Measurements from ENCODE around the gene PTOV1. TPM values are rescaled to one million over a fixed set of nuclear protein-coding genes. Genes with fewer than 3 reads are reported as not detected.

PTOV1 gene
- total and polyA plus RNA-seq, 3 donors from 2014 or later = 235 to 260 (median 257) TPM

GRCh38 chr19:49824662-49825061 lies 26.3 kb upstream of the PTOV1 start:
- no peaks in the 10 kb centered on the region for H3K9me3 ChIP-seq
- intact Hi-C loops (cut with DNase I; ENCODE audit: low total_unique reads) = no loop called here
- H3K36me3 ChIP-seq (ENCODE audit: low read depth, missing control alignments) = no peaks in the 10 kb centered on the region
- peaks cover 25% of the 10 kb centered on the region for H3K4me1 ChIP-seq
- TF ChIP-seq CTCF (IDR thresholded peaks at IDR 0.05) = no peak
- no peak for TF ChIP-seq POLR2A (IDR thresholded peaks at IDR 0.05)
- no peaks in the 10 kb centered on the region for H3K27me3 ChIP-seq
- WGBS, 2 donors = 76 to 79% methylated on average over 6 of the region's 6 CpGs
- DNase-seq = no peak
- no peak overlapping the region for H3K4me3 ChIP-seq
- no peak overlapping the region for H3K27ac ChIP-seq

- Histone ChIP-seq H3K9me3 (no peaks in the 10 kb centered on the region), H3K4me3 (no peak overlapping the region), H3K36me3 (ENCODE audit: low read depth, missing control alignments) (no peaks in the 10 kb centered on the region), H3K4me1 (peaks cover 13% of the 10 kb centered on the region), H3K27ac (no peak overlapping the region), H3K27me3 (no peaks in the 10 kb centered on the region)
- intact Hi-C loops (cut with DNase I; ENCODE audit: low total_unique reads) = no loop called here
- 80 to 94% methylated on average over 9 to 14 of the region's 14 CpGs for WGBS, 2 donors
- DNase-seq = no peak
- no peak for TF ChIP-seq CTCF (IDR thresholded peaks at IDR 0.05)
- no peak for TF ChIP-seq POLR2A (IDR thresholded peaks at IDR 0.05)
Measured at GRCh38 chr19:49827034-49827433, 23.9 kb upstream of the PTOV1 start.

- no peak for DNase-seq
- Histone ChIP-seq H3K36me3 (ENCODE audit: low read depth, missing control alignments) (peaks cover 3% of the 10 kb centered on the region), H3K27ac (no peak overlapping the region), H3K9me3 (no peaks in the 10 kb centered on the region), H3K4me1 (peaks cover 4% of the 10 kb centered on the region), H3K4me3 (no peak overlapping the region), H3K27me3 (no peaks in the 10 kb centered on the region)
- intact Hi-C loops (cut with DNase I; ENCODE audit: low total_unique reads) = no loop called here
- TF ChIP-seq CTCF (IDR thresholded peaks at IDR 0.05) (no peak), POLR2A (IDR thresholded peaks at IDR 0.05) (no peak)
- WGBS, 2 donors = 87% methylated on average over 7 to 8 of the region's 8 CpGs
Measured at GRCh38 chr19:49829200-49829599, 21.8 kb upstream of the PTOV1 start.

- Histone ChIP-seq H3K27me3 (no peaks in the 10 kb centered on the region), H3K4me3 (no peak overlapping the region), H3K27ac (no peak overlapping the region), H3K4me1 (peaks cover 4% of the 10 kb centered on the region), H3K9me3 (no peaks in the 10 kb centered on the region), H3K36me3 (ENCODE audit: low read depth, missing control alignments) (peaks cover 3% of the 10 kb centered on the region)
- intact Hi-C loops (cut with DNase I; ENCODE audit: low total_unique reads) = no loop called here
- no peak for DNase-seq
- 94 to 100% methylated on average over 7 to 18 of the region's 18 CpGs for WGBS, 2 donors
- TF ChIP-seq POLR2A (IDR thresholded peaks at IDR 0.05) (no peak), CTCF (IDR thresholded peaks at IDR 0.05) (no peak)
Measured at GRCh38 chr19:49829721-49830120, 21.2 kb upstream of the PTOV1 start.

- no peak for DNase-seq
- no peak overlapping the region for H3K4me3 ChIP-seq
- no peak for TF ChIP-seq POLR2A (IDR thresholded peaks at IDR 0.05)
- WGBS, 2 donors = 92 to 95% methylated on average over 11 to 12 of the region's 12 CpGs
- no peaks in the 10 kb centered on the region for H3K9me3 ChIP-seq
- intact Hi-C loops (cut with DNase I; ENCODE audit: low total_unique reads) = no loop called here
- no peak overlapping the region for H3K27ac ChIP-seq
- peaks cover 3% of the 10 kb centered on the region for H3K36me3 ChIP-seq (ENCODE audit: low read depth, missing control alignments)
- peaks cover 4% of the 10 kb centered on the region for H3K4me1 ChIP-seq
- H3K27me3 ChIP-seq = no peaks in the 10 kb centered on the region
Measured at GRCh38 chr19:49830766-49831165, 20.2 kb upstream of the PTOV1 start.

Measured in testis (tissue), 3 donors.